ENCODE measurements around the gene PCP4L1.

DNA sequence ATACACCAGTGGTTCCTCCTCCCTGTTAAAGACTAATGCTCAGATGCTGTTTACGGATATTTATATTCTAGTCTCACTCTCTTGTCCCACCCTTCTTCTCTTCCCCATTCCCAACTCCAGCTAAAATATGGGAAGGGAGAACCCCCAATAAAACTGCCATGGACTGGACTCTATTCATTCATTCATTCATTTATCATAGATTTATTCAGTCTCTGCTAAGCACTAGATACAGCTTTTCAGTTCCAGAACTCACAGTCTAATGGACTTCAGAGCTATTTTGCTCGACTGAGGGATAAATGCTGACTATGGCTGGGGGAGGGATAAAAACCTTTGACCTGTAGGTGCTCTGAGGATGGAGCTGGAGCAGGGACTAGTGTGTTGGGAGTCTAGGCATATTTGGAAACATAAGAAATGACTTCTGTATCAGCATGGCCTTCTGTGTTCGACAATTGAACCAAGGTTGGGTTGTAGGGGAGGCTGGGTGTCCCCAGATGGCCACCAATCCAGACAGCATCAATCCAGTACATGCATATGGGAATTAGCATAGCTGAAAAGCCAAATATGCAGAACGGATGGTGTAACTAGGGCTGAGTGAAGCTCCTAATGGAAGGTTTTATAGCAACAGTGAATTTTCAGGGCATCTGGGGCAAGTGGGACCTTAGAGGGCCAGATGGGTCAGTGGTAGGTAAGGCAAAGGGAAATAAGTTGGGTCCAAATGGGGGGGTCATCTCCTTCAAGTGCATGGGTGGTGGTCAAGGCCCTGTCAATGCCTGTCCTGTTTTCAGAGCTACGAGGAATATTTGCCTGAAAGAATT is 39.3 kb upstream of the PCP4L1 start:
- TF ChIP-seq EZH2 (IDR thresholded peaks at IDR 0.05; ENCODE audit: insufficient read depth, poor library complexity, severe bottlenecking) (no peak), EZH2phosphoT487 (IDR thresholded peaks at IDR 0.05; ENCODE audit: insufficient read depth, low read depth) (no peak)

Data from GM23248 (cell line).